Liver (tissue), 9 donors: ENCODE data around the gene RNF187. TPM values are rescaled to one million over a fixed set of nuclear protein-coding genes. Genes with fewer than 3 reads are reported as not detected.

Experiments used
- DNase-seq: peaks from one replicate; pipeline ENCODE4 v3.0.0-alpha.2; 2017; ENCODE audit warnings: low spot score
- H3K27ac ChIP-seq, 2 donors: one replicate each; pipeline ENCODE4 v1.7.0; 2013; ENCODE audit warnings: inconsistent platforms in 2 of 2, low read length in 2 of 2, control low read depth in 1 of 2, low read depth in 1 of 2, mild to moderate bottlenecking in 1 of 2
- H3K27me3 ChIP-seq, 4 donors: one replicate each; pipeline versions ENCODE4 v1.6.1 to v1.7.0; 2013; ENCODE audit warnings: low read length in 3 of 4, inconsistent platforms in 1 of 4, mild to moderate bottlenecking in 1 of 4, moderate library complexity in 1 of 4; ENCODE audit not compliant: control insufficient read depth in 4 of 4, insufficient read depth in 4 of 4
- H3K36me3 ChIP-seq, 4 donors: one replicate each; pipeline versions ENCODE4 v1.6.1 to v1.7.0; 2013; ENCODE audit warnings: low read length in 3 of 4, mild to moderate bottlenecking in 3 of 4, low read depth in 1 of 4, moderate library complexity in 1 of 4; ENCODE audit not compliant: control insufficient read depth in 4 of 4, insufficient read depth in 3 of 4
- H3K4me1 ChIP-seq, 4 donors: one replicate each; pipeline versions ENCODE4 v1.6.1 to v1.7.0; 2013; ENCODE audit warnings: low read length in 3 of 4, mild to moderate bottlenecking in 3 of 4, moderate library complexity in 1 of 4; ENCODE audit not compliant: control insufficient read depth in 4 of 4, insufficient read depth in 4 of 4
- H3K4me3 ChIP-seq, 3 donors: one replicate each; pipeline versions ENCODE4 v1.6.1 to v1.7.0; 2013; ENCODE audit warnings: low read length in 3 of 3, control low read depth in 1 of 3, low read depth in 1 of 3, mild to moderate bottlenecking in 1 of 3
- H3K9ac ChIP-seq, 2 donors: one replicate each; pipeline ENCODE4 v1.7.0; 2013; ENCODE audit warnings: low read length in 2 of 2, mild to moderate bottlenecking in 2 of 2, moderate library complexity in 2 of 2, control low read depth in 1 of 2, low read depth in 1 of 2
- H3K9me3 ChIP-seq, 4 donors: one replicate each; pipeline versions ENCODE4 v1.6.1 to v1.7.0; 2013; ENCODE audit warnings: low read length in 3 of 4; ENCODE audit not compliant: control insufficient read depth in 4 of 4
- ATF3 ChIP-seq: IDR thresholded peaks from 2 replicates; pipeline ENCODE4 v1.6.1; 2016; ENCODE audit warnings: antibody characterized with exemption
- CTCF ChIP-seq: fragments of 150-350 bp; IDR thresholded peaks from 2 replicates; pipeline ENCODE4 v1.5.1; 2017; ENCODE audit warnings: improper control_type of control experiment, low read depth, low read length; ENCODE audit not compliant: missing input control
- EGR1 ChIP-seq, 2 donors: IDR thresholded peaks; 2 replicates each; pipeline ENCODE4 v1.6.1; 2016 to 2018; ENCODE audit warnings: antibody characterized with exemption in 2 of 2, low read depth in 2 of 2
- FOXA1 ChIP-seq: IDR thresholded peaks from 2 replicates; pipeline ENCODE4 v1.6.1; 2016; ENCODE audit warnings: antibody characterized with exemption
- FOXA2 ChIP-seq: IDR thresholded peaks from 2 replicates; pipeline ENCODE4 v1.6.1; 2016; ENCODE audit warnings: antibody characterized with exemption
- GABPA ChIP-seq, 2 donors: IDR thresholded peaks in 1 of 2; conservative IDR thresholded peaks in 1 of 2; 2 replicates each; pipeline ENCODE4 v1.6.1; 2016; ENCODE audit warnings: antibody characterized with exemption in 2 of 2, mild to moderate bottlenecking in 1 of 2, moderate library complexity in 1 of 2
- HNF4A ChIP-seq, 2 donors: conservative IDR thresholded peaks; 2 replicates each; pipeline ENCODE4 v1.6.1; 2016; ENCODE audit warnings: antibody characterized with exemption in 2 of 2, mild to moderate bottlenecking in 2 of 2
- HNF4G ChIP-seq: IDR thresholded peaks from 2 replicates; pipeline ENCODE4 v1.6.1; 2016; ENCODE audit warnings: antibody characterized with exemption
- JUND ChIP-seq, 2 donors: IDR thresholded peaks; 2 replicates each; pipeline ENCODE4 v1.6.1; 2016; ENCODE audit warnings: antibody characterized with exemption in 2 of 2
- MAX ChIP-seq: IDR thresholded peaks from 2 replicates; pipeline ENCODE4 v1.6.1; 2016; ENCODE audit warnings: antibody characterized with exemption
- NR2F2 ChIP-seq: IDR thresholded peaks from 2 replicates; pipeline ENCODE4 v1.6.1; 2016; ENCODE audit warnings: antibody characterized with exemption
- RAD21 ChIP-seq, 2 donors: IDR thresholded peaks; 2 replicates each; pipeline ENCODE4 v1.6.1; 2016; ENCODE audit warnings: antibody characterized with exemption in 2 of 2, mild to moderate bottlenecking in 2 of 2
- REST ChIP-seq: IDR thresholded peaks from 2 replicates; pipeline ENCODE4 v1.6.1; 2016; ENCODE audit warnings: antibody characterized with exemption, mild to moderate bottlenecking
- RXRA ChIP-seq, 2 donors: IDR thresholded peaks; 2 replicates each; pipeline ENCODE4 v1.6.1; 2017 to 2018; ENCODE audit warnings: antibody characterized with exemption in 2 of 2, mild to moderate bottlenecking in 1 of 2
- SP1 ChIP-seq: IDR thresholded peaks from 2 replicates; pipeline ENCODE4 v1.6.1; 2018; ENCODE audit warnings: antibody characterized with exemption, mild to moderate bottlenecking
- TAF1 ChIP-seq: conservative IDR thresholded peaks from 2 replicates; pipeline ENCODE4 v1.6.1; 2016; ENCODE audit warnings: antibody characterized with exemption, mild to moderate bottlenecking
- YY1 ChIP-seq: IDR thresholded peaks from 2 replicates; pipeline ENCODE4 v1.6.1; 2016; ENCODE audit warnings: antibody characterized with exemption, mild to moderate bottlenecking
- ZBTB33 ChIP-seq: IDR thresholded peaks from 2 replicates; pipeline ENCODE4 v1.6.1; 2016; ENCODE audit warnings: antibody characterized with exemption
- WGBS: extraction: QIAGEN DNeasy Blood & Tissue Kit; methylation state at CpG from one replicate; pipeline ENCODE4 v1.1.7; 2013; 5-methylcytosine and 5-hydroxymethylcytosine counted together
- polyA plus RNA-seq, 2 donors: library from polyadenylated mRNA; stranded (reverse) in 1 of 2; unstranded in 1 of 2; fragments of 200-250 nt in 1 of 2; fragments of >200 nt in 1 of 2; fragmentation: Nextera tagmentation in 1 of 2; extraction: Ambion mirVana in 1 of 2; gene quantifications; one replicate each; pipeline versions ENCODE4 v1.2.1 to v1.2.3, GENCODE V29; 2013 to 2015
- total RNA-seq, 2 donors: library from RNA; depleted of rRNA; stranded (reverse); fragments of >200 nt; gene quantifications; one replicate each; pipeline ENCODE4 v1.2.3, GENCODE V29; 2014
- donor health status: healthy.
- donor health status: healthy.
- donor health status: healthy.
- donor health status: healthy.
- donor health status: healthy.

The RNF187 gene
- total and polyA plus RNA-seq, 4 donors = 18.7 to 32.0 (median 23.5) TPM

- Histone ChIP-seq H3K27me3 (no peaks in the 10 kb centered on the region), H3K4me3 (no peak overlapping the region), H3K4me1 (peaks cover 0 to 9% (median 2%) of the 10 kb centered on the region in 4 donors), H3K9ac (no peak overlapping the region), H3K27ac (no peak overlapping the region), H3K36me3 (peaks cover 8 to 28% (median 10%) of the 10 kb centered on the region in 4 donors), H3K9me3 (no peaks in the 10 kb centered on the region)
- no peak for DNase-seq
- WGBS = 97% methylated on average over 8 of the region's 8 CpGs
- TF ChIP-seq ZBTB33 = no peak
- no peak for TF ChIP-seq NR2F2
- TF ChIP-seq SP1 = no peak
- TF ChIP-seq FOXA1 = no peak
- no peak for TF ChIP-seq RAD21 (IDR thresholded peaks at IDR 0.05)
- TF ChIP-seq GABPA (IDR thresholded peaks at IDR 0.05 in 1 of 2, conservative IDR thresholded peaks at IDR 0.05 in 1 of 2) = no peak
- TF ChIP-seq MAX = no peak
These were observed 10.6 kb downstream of the RNF187 start for GRCh38 chr1:228497817-228498216.

- no peak for DNase-seq
- no peaks in the 10 kb centered on the region for H3K9me3 ChIP-seq
- TF ChIP-seq YY1 = no peak
- TF ChIP-seq FOXA2 = no peak
- TF ChIP-seq RXRA (IDR thresholded peaks at IDR 0.05) = no peak
- TF ChIP-seq ZBTB33 = no peak
- TF ChIP-seq RAD21 (IDR thresholded peaks at IDR 0.05) = no peak
- no peak for TF ChIP-seq CTCF
- no peak for TF ChIP-seq EGR1 (IDR thresholded peaks at IDR 0.05; ENCODE audit: low read depth in 2 of 2)
- TF ChIP-seq GABPA (IDR thresholded peaks at IDR 0.05 in 1 of 2, conservative IDR thresholded peaks at IDR 0.05 in 1 of 2) = no peak
- no peak for TF ChIP-seq HNF4A (conservative IDR thresholded peaks at IDR 0.05)
- no peak for TF ChIP-seq FOXA1
- TF ChIP-seq HNF4G = no peak
- no peak for TF ChIP-seq REST
- TF ChIP-seq TAF1 = no peak
- TF ChIP-seq MAX = no peak
- TF ChIP-seq JUND (IDR thresholded peaks at IDR 0.05) = no peak
- TF ChIP-seq NR2F2 = no peak
- TF ChIP-seq SP1 = no peak
- no peak for TF ChIP-seq ATF3
- WGBS = 78% methylated on average over 8 of the region's 8 CpGs
- H3K4me3 ChIP-seq = no peak overlapping the region
- no peaks in the 10 kb centered on the region for H3K27me3 ChIP-seq
- no peak overlapping the region for H3K27ac ChIP-seq
- H3K36me3 ChIP-seq = peaks cover 0 to 4% (median under 1%) of the 10 kb centered on the region in 4 donors
- H3K4me1 ChIP-seq = peaks cover 0 to 9% (median 2%) of the 10 kb centered on the region in 4 donors
- no peak overlapping the region for H3K9ac ChIP-seq
These were observed 13.1 kb downstream of the RNF187 start for GRCh38 chr1:228500143-228500734.
